GM18519 (cell line): Measurements from ENCODE around the gene C2orf80.
"Not testable (repeated sequence)": the region's sequence is repeated elsewhere in the genome, so short reads cannot be mapped to it uniquely, and the experiment has no call there.

Experiments
- ATAC-seq: cut with Tn5 transposase; IDR thresholded peaks from one replicate; pipeline ENCODE4 v1.9.1; 2021; ENCODE audit warnings: mild to moderate bottlenecking, moderate library complexity; ENCODE audit not compliant: unreplicated experiment, low FRiP score

Gene C2orf80

GRCh38 chr2:208182835-208183234 is 7.0 kb downstream of the C2orf80 start:
- no peak for ATAC-seq

- ATAC-seq: no peak
Measured at GRCh38 chr2:208179028-208179609, 10.7 kb downstream of the C2orf80 start.

GRCh38 chr2:208175840-208176153 is 14.0 kb downstream of the C2orf80 start:
- ATAC-seq: no peak

GRCh38 chr2:208175069-208175839 is 14.6 kb downstream of the C2orf80 start:
- ATAC-seq: peak; percentile 98

- ATAC-seq: no peak
Measured at GRCh38 chr2:208174144-208174543, 15.7 kb downstream of the C2orf80 start.

DNA sequence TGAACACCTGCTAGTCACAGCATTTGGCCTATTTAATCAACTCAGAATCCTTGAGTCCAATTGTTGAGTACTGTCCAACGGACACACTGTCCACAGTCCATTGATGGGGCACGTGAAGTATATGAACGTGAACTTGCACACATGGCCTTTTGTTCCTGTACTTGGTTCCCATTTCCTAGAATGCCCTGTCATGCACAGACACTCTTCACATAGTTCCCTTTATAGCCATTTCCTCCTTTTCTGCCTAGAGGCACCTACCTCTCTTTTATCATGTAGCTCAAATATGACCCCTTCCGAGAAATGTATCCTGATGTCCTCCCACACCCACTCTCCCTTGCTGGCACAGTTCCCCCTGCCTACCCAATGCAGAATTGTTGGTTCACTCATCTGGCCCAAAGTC is 17.7 kb downstream of the C2orf80 start:
- no peak for ATAC-seq

DNA sequence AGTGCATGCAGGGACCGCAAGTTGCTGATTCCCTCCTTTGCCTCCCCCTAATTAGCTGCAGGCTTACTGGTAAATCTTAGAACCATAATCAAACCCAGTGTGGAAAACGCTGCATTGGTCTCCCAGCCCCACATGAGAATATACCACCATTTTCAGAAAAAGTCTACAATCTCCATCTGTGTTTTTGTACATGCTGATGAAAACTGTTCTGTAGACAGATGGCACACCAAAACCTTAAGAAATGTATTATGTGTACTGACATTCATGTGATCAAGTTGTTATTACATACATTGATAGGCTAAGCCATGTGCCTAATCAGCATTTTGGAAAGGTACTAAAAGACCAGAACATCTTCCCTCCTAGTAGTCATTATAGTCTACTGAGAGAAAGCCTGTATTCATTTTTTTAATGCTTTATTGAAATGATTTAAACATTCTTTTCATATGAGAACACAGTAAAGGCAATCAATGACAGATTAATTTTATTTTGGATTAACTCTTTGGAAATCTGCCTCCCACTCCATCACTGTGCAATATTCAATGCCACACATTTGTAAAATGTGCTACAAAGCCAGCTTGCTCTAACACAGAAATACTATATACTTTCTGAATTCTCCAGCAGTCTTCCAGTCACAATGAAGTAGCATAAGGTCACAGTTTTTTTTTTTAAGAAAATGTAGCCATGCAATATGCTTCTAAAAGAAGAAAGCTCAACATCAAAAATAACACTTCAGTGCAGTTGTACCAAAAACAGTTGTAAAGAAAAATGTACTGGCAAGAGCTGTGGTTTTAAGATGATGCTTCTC is 24.7 kb downstream of the C2orf80 start:
- ATAC-seq: no peak

DNA sequence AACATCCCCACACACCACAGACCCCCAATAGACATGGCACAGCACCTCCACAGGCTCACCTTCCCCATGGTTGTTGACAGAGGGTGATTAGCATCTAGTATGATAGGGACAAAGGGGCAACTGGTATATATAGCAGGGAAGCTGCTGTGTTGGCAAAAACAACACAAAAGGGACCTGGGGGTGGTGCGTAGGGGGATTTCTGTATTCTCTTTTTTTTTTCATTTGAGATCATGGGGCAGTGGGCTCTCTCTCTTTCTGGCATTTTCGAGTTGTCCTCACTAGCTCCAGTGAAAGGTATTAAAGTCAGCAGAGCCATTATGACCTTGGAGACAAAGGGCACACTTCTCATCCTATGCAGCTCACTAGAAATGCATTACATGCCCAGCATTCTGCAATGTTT is 26.3 kb downstream of the C2orf80 start, which contains the start of gene CRYGA:
TSS of gene CRYGA (minus strand) at position 101 of the 400 bp plus-strand sequence. CDS start at position 68, 33 bp downstream.
- no peak for ATAC-seq

DNA sequence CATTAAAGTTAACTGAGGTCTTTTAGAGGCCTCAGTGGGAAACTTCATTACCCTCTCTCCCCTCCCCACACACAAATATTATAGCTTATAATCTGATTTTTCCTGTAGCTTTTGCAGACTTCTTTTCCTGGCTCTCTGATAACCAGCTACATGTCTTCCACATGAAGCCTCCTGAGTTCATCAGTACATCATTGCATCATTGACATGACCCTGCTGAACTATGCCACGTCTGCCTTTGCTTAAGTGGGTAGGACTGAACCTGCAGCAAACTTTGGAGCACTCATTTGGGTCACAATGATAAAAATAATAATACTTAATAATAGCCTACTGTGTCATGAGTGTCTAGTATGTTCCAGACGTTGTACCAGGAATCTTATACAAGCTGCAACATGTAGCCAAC is 33.4 kb downstream of the C2orf80 start:
- no peak for ATAC-seq

DNA sequence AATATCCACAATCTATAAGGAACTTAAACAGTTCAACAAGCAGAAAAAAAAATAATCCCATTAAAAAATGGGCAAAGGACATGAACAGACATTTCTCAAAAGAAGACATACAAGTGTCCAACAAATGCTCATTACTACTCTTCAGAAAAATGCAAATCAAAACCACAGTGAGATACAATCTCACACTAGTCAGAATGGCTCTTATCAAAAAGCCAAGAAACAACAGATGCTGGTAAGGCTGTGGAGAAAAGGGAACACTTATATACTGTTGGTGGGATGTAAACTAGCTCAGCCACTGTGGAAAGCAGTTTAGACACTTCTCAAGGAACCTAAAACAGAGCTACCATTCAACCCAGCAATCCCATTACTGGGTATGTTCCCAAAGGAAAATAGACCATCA is 36.7 kb downstream of the C2orf80 start:
- ATAC-seq: no peak

GRCh38 chr2:208150956-208151355 is 38.9 kb downstream of the C2orf80 start:
- ATAC-seq: no peak

DNA sequence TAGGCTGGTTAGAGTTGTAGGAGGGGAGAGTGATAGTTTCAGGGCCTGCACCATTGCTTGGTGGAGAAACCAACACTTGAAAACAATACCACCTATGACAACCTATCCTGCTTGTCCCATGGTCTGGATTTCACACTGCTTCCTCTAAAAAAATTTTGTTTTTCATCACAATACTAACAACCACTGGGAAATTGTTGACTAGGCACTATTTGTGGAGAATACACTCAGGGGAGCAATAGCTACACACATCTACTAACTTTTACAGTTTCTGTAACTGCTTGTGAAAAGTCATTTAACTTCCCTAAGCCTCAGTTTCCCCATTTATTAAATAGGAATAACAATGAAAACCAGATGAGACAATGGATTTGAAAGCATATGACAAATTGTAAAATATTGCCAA is 39.7 kb downstream of the C2orf80 start:
- ATAC-seq: no peak

DNA sequence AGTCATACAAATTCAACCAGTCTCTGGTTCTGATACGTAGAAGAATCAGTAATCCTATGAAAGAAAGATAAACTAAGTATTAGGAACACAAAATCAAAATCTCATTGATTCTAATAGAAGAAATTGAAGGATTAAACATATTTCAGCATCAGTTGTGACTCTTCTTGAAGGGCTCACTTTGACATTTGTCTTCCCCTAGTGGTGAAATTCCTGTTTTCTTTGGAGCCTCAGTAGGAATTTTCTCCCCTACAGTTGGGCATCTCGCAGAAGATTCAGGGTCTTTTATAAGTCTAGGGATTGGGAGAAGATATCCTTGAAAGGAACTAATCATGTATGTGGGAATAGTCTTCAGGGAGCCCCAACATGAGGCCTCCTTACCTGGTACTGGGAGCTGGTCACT is 41.0 kb downstream of the C2orf80 start:
- ATAC-seq: no peak

DNA sequence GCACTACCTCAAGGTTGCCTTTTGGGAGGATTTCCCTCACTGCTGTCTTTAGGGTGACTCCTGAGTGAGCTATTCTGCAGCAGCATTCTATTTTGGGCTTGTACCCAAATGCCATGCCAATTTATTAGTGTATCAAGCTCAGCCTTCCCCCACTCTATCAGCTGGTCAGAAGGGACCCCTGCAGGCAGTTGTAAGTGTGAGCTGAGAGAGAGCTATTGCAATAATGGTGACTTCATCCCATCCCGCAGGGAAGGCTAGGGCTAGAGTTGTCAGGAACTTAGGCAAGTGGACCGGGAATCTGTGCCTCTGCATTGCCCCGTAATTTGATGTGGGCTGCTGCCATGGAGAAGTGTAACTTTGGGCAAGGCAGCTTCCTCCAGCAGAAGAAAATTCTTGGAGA is 42.1 kb downstream of the C2orf80 start:
- ATAC-seq: no peak

- ATAC-seq: no peak
Measured at GRCh38 chr2:208147008-208147407, 42.8 kb downstream of the C2orf80 start.

DNA sequence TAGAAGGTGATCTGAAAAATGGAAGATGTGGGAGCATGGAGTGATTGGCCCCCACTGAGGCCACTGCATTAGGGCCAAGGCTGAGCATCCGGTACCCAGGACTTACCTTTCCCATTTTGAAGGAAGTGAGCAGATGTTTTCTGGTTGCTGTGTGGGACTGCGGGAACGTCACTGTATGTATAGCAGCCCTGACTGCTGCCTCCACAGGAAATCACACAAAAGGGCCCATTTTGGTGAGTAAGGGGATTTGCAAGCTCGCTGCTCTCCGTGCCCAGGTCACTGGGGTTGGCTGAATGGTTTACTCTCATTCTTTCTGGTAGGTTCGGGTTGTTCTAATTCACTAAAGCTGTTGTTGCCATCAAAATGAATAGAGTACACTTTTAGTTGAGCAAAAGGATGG is 43.8 kb downstream of the C2orf80 start, which contains the start of gene CRYGB:
TSS of gene CRYGB (minus strand) at position 153 of the 400 bp plus-strand sequence. CDS start at position 115, 38 bp downstream.
- ATAC-seq: no peak

GRCh38 chr2:208142925-208143799 is 46.7 kb downstream of the C2orf80 start:
- ATAC-seq: no peak

GRCh38 chr2:208142240-208142924 is 47.4 kb downstream of the C2orf80 start:
- no peak for ATAC-seq

DNA sequence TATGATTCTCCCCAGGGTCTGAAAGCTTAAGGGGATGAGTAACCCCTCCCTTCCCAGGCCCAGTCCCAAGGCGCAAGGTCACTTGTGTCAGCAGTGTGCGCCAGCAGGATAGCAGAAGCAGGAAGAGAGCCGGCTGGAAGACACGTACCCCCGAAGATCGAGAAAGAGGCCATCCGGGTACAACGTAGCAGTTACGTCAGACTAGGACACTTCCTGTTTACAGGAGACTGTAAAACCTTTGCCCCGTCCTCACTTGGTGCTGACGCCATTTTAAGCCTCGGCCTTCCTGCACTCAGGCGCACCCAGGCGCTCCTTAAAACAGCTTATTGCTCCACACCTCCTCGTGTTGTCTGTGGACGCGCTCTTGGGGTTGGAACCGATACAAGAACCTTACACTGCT is 50.4 kb downstream of the C2orf80 start:
- no peak for ATAC-seq

GRCh38 chr2:208138334-208138733 is 51.5 kb downstream of the C2orf80 start:
- ATAC-seq: not testable (repeated sequence)
